Right ventricle myocardium superior (tissue), 1 donor: ENCODE results near the gene SLC12A6. TPM values are rescaled to one million over a fixed set of nuclear protein-coding genes. Genes with fewer than 3 reads are reported as not detected.
"Not testable (repeated sequence)": the region's sequence is repeated elsewhere in the genome, so short reads cannot be mapped to it uniquely, and the experiment has no call there.

Experiments used
- ATAC-seq: fragments of 200-7000 bp; cut with Tn5 transposase; one replicate; pipeline ENCODE4 v1.9.1; 2020; ENCODE audit warnings: mild to moderate bottlenecking; ENCODE audit not compliant: poor library complexity
- DNase-seq: peaks from one replicate; pipeline ENCODE4 v3.0.0-alpha.2; 2020
- intact Hi-C: fragments of 100-400 bp; cut with DNase I; formaldehyde crosslinking; loops from one replicate; pipeline ENCODE4 v1.11.2; 2022
- total RNA-seq: library from RNA; stranded (reverse); fragmentation: NEBNext Ultra II Directional; extraction: Animal tissue kit (Norgen Biotek cat#: 25700); gene quantifications from one replicate; pipeline ENCODE4 v1.2.1, GENCODE V29; 2021
- donor health status: DM: no; HTN: yes; CAD: no; lungs with severe emphysema.

Gene SLC12A6
- total RNA-seq, 1 donor from 2014 or later, result 24.9 TPM

GRCh38 chr15:34360298-34360697 is 22.7 kb upstream of the SLC12A6 start:
- ATAC-seq (no peak), DNase-seq (no peak)
- intact Hi-C loops, result loop anchor here (10.0 kb wide), 1 partner anchor 115 kb away; no protein-coding TSS in a partner anchor

- intact Hi-C loops, result no loop called here
- ATAC-seq (no peak), DNase-seq (no peak)
Measured at GRCh38 chr15:34359416-34359815, 21.8 kb upstream of the SLC12A6 start.

GRCh38 chr15:34358948-34359347 is 21.4 kb upstream of the SLC12A6 start:
- no peak for ATAC-seq
- intact Hi-C loops, result no loop called here

GRCh38 chr15:34358367-34358766 is 20.8 kb upstream of the SLC12A6 start:
- no peak for DNase-seq
- no peak for ATAC-seq
- intact Hi-C loops, result no loop called here

More at GRCh38 chr15:34358948-34359347, 21.4 kb upstream of the SLC12A6 start:
- no peak for DNase-seq

- ATAC-seq (no peak), DNase-seq (no peak)
- intact Hi-C loops, result no loop called here
Measured at GRCh38 chr15:34357653-34358052, 20.1 kb upstream of the SLC12A6 start.

DNA sequence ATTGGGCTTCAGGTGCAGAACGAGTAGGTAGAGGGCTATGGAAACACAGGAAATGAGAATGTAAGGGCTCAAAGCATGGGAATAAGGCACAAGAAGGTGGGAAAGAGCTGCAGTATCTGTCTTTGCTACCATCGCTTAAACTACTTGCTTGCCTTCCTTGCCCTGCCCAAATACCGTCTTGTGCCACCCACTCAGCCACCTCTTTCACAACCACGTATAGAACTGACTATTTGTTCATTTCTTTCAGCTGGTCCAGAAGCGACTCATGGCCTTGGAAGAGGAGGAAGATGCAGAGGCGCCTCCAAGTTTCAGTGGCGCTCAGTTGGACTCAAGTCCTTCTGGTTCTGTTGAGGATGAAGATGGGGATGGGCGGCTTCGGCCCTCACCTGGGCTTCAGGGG is 17.7 kb upstream of the SLC12A6 start:
- no peak for ATAC-seq
- DNase-seq, result no peak
- intact Hi-C loops, result no loop called here

DNA sequence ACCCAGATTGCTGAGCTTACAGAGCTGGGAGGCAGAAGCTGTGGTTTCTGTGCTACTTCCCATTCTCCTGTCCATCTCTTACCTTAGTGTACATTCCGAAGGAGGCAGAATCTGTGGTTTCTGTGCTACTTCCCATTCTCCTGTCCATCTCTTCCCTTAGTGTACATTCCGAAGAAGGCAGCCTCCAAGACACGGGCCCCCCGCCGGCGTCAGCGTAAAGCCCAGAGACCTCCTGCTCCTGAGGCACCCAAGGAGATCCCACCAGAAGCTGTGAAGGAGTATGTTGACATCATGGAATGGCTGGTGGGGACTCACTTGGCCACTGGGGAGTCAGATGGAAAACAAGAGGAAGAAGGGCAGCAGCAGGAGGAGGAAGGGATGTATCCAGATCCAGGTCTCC is 16.7 kb upstream of the SLC12A6 start:
- ATAC-seq, result no peak
- DNase-seq, result no peak
- intact Hi-C loops, result no loop called here

DNA sequence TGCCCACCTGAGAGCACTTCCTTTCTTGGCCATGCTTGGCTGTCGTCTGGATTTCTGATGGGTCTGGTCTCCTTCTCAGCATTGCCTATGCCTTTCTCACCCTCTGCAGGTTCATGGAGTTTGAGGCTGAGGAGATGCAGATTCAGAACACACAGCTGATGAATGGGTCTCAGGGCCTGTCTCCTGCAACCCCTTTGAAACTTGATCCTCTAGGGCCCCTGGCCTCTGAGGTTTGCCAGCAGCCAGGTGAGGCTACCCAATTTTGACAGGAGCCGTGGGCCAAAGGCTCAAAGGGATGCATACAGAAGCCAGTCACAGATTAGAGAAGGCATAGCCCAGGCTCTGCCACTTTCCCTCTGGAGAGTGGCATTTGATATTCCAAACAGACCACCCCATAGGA is 16.0 kb upstream of the SLC12A6 start:
- DNase-seq, result no peak
- intact Hi-C loops, result no loop called here
- ATAC-seq, result no peak

DNA sequence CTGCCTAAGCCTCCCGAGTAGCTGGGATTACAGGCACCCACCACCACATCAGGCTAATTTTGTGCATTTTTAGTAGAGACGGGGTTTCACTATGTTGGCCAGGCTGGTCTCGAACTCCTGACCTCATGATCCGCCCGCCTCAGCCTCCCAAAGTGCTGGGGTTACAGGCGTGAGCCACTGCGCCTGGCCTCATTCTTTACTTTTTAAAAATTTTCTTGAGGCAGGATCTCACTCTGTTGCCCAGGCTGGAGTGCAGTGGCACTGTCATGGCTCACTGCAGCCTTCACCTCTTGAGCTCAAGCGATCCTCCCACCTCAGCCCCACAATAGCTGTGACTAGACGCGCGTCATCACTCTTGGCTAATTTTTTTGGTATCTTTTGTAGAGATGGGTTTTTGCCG is 15.4 kb upstream of the SLC12A6 start:
- ATAC-seq, intact Hi-C loops: not testable (repeated sequence)

GRCh38 chr15:34349769-34350168 is 12.2 kb upstream of the SLC12A6 start:
- DNase-seq, result no peak
- intact Hi-C loops, result no loop called here
- ATAC-seq, result no peak

More for the DNA sequence above, 15.4 kb upstream of the SLC12A6 start:
- DNase-seq, result not testable (repeated sequence)

- intact Hi-C loops, result no loop called here
- no peak for ATAC-seq
- DNase-seq, result no peak
Measured at GRCh38 chr15:34348735-34349300, 11.2 kb upstream of the SLC12A6 start.

GRCh38 chr15:34347951-34348638 is 10.5 kb upstream of the SLC12A6 start:
- no peak for ATAC-seq
- intact Hi-C loops, result no loop called here

DNA sequence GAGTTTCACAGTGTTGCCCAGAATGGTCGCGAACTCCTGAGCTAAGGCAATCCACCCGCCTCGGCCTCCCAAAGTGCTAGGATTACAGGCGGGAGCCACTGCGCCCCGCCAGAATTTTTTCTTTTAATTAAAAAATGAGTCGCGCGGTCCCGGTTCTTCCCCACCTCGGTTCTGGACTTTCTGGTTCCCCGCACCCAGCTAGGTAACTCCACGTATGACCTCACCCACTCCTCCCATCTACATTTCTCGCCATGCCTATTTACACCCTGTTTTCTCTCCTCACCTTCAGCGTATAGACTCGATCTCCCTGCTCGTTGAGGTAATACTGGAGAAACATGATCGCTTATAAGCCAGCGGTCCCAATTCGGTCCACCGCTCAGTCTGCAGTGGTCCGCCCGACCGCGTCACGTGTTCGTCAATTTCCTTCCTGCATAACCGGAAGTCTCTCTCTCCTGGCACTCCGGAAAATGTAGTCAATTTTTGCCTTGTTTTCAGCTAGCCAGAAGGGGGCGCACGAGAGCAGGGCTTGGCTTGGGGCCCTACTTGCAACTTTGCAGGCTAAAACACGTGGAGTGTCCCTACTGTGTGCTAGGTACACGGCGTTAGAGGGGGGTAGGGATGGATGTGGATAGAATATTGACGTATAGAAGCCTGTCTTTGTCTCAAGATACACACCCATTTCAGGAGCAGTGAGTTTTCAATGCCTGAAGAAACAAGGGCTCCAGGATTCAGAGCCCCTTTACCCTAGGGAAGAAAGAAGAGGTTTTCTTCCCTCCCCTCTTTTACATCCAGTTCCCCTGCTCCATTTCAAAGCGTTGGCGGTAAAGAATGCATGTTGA is 5.4 kb upstream of the SLC12A6 start, which contains the start of the genes NOP10 and NUTM1:
TSS of gene NOP10 (minus strand) at position 400 of the 839 bp plus-strand sequence. CDS start at position 337, 63 bp downstream.
TSS of gene NUTM1 (plus strand) at position 579 of the 839 bp plus-strand sequence. CDS start 382 bp downstream, outside the sequence.
- ATAC-seq (peak; percentile 97), DNase-seq (peak; percentile 93)
- intact Hi-C loops, result loop anchor here (1.0 kb wide), 1 partner anchor 24 kb away; the partner anchor contains the start of gene LPCAT4

More at GRCh38 chr15:34347951-34348638, 10.5 kb upstream of the SLC12A6 start:
- no peak for DNase-seq

- intact Hi-C loops, ATAC-seq: not testable (repeated sequence)
Measured at GRCh38 chr15:34342213-34342736, 4.7 kb upstream of the SLC12A6 start.

DNA sequence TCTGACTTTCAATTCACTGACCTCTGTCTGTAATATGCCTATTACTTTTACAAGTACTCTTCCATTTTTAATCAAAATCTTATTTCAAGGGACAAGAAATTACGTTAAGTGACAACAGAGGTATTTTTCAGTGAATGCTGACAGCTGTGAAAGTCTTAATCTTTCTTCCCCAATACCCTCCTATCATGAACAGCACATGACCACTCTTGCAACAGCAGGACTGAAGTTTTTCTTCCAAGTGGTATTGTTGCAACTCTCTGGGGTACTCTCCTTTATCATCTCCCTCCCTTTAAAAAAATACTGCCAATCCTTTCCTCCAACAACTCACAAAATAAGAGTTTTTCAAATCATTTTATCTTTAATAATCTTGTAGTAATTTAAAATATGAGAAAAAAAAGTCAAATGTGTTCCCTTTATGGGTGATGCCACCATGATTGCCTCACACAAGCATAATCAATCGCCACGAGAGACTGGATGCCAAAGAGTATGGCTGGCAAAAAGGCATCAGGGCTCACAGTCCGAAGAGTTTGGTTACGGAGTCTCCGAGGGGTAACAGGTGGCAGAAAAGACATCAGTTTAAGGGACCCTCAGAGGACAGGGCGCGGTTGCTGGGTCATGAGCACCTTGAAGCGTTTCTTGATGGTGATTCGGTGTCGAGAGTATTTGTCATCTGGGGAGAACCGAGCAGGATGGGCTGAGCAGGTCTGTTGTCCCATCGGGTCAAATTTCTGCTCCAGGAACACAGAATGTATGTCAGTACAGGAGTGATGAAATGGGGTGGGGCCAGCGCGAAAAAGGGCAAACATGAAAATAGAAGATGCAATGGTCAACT is 4.0 kb upstream of the SLC12A6 start:
- intact Hi-C loops, result no loop called here
- ATAC-seq (no peak), DNase-seq (no peak)

More at GRCh38 chr15:34342213-34342736, 4.7 kb upstream of the SLC12A6 start:
- not testable (repeated sequence) for DNase-seq

DNA sequence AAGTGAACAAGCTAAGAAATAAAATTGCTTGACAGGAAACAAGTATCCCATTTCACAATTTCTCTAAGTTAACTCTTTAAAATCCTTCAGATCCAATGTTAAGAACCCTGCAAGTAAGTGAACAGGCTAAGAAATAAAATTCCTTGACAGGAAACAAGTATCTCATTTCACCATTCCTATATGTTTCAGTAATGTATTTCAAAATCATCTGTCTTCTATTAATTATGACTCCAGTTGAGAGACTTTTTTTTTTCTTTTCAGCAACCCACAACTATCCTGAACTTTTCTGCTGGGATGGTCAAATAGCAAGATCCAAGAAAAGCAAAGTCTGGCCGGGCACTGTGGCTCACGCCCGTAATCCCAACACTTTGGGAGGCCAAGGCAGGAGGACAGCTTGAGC is 2.4 kb upstream of the SLC12A6 start:
- intact Hi-C loops, result no loop called here
- no peak for ATAC-seq
- no peak for DNase-seq

DNA sequence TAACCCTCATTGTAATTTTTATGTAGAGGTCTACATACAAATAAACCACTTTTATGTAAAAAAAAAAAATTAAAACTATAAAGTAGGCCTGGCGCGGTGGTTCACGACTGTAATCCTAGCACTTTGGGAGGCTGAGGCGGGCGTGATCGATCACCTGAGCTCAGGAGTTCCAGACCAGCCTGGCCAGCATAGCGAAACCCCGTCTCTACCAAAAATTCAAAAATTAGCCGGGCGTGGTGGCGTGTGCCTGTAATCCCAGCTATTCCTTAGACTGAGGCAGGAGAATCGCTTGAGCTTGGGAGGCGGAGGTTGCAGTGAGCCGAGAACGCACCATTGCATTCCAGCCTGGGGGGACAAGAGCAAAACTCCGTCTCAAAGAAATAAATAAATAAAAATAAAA is 766 bp upstream of the SLC12A6 start:
- intact Hi-C loops, result no loop called here
- no peak for DNase-seq
- ATAC-seq, result no peak

DNA sequence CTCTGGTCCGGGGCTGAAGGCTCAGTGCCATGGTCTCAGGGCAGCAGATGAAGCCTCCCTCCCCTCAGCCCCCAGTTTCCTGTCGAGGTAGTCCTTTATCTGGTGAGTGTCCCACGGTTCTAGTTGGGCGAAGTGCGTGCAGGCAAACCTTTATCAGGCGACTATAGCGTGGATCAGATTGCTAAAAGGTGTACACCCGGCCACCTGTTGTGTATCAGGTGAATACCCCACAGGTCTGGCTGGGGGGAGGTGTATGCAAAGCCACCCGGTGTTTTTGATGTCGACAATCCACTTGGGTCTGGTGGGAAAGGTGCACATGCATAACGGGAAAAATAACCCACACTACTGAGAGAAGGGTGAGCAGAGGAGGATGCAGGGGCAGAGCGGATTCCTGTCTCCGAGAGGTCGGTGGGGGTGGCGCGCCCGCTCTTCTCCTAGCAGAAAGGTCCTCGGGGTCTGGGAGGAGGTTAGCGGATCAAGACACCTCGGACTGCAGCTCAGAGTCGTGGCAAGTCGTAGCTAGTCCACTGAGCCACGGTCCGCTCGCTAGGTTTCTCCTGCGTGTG is 507 bp downstream of the SLC12A6 start:
- peak; percentile 54 for DNase-seq
- peak; percentile 42 for ATAC-seq
- intact Hi-C loops, result no loop called here
